GM12878 (cell line): Measurements from ENCODE around the gene BRF1. TPM values are rescaled to one million over a fixed set of nuclear protein-coding genes. Genes with fewer than 3 reads are reported as not detected.

Experiments
- ATAC-seq: fragments of 200-7000 bp; cut with Tn5 transposase; 3 replicates; pipeline ENCODE4 v1.9.1; 2020; ENCODE audit warnings: mild to moderate bottlenecking, moderate library complexity
- BruUV-seq: library from RNA; stranded (reverse); fragments of 400-500 nt; replicated peaks from 2 replicates; lab custom pipeline; 2021; lab: Mats Ljungman, UMichigan
- CTCF ChIA-PET: fragments of 300-600 bp; sonication (Branson Sonifier 250); formaldehyde crosslinking; extraction: SDS; loops from one replicate; lab custom pipeline; 2021; ENCODE audit warnings: inconsistent platforms; lab: Yijun Ruan, JAX
- POLR2A ChIA-PET: fragments of 350-600 bp; formaldehyde crosslinking; extraction: SDS; loops from one replicate; lab custom pipeline; 2021; ENCODE audit warnings: inconsistent platforms; lab: Charles Lee
- RAD21 ChIA-PET: fragments of 300-600 bp; sonication (Branson Sonifier 250); formaldehyde crosslinking; loops from one replicate; lab custom pipeline; 2023; ENCODE audit warnings: antibody characterized with exemption; ENCODE audit not compliant: unreplicated experiment; lab: Charles Lee
- SMC1A ChIA-PET: fragments of 300-600 bp; sonication (Branson Sonifier 250); formaldehyde crosslinking; loops from one replicate; lab custom pipeline; 2023; ENCODE audit not compliant: unreplicated experiment, uncharacterized antibody; lab: Charles Lee
- DNase-seq: peaks from one replicate; pipeline ENCODE4 v3.0.0-alpha.2; 2011; ENCODE audit warnings: low read depth, low spot score
- FAIRE-seq: peaks from 3 replicates; lab custom pipeline; 2011; peaks lifted over from hg19 to GRCh38; lab: Jason Lieb, UNC
- H2AFZ ChIP-seq: 2 replicates; pipeline ENCODE4 v1.6.0; 2011; ENCODE audit warnings: low read depth, low read length, control low read depth; ENCODE audit not compliant: control insufficient read depth
- H3K27ac ChIP-seq: 2 replicates; pipeline ENCODE4 v1.5.1; 2011; ENCODE audit warnings: control low read depth; ENCODE audit not compliant: control insufficient read depth, insufficient read depth
- H3K27me3 ChIP-seq, 2 experiments: replicated peaks in 1 of 2; 2 replicates each; pipeline versions ENCODE4 v1.6.0 to v1.6.1; 2011; ENCODE audit warnings: low read length in 1 of 2; ENCODE audit not compliant: control insufficient read depth in 2 of 2, insufficient read depth in 2 of 2
- H3K36me3 ChIP-seq, 2 experiments: 2 replicates each; pipeline ENCODE4 v1.5.1; 2011; ENCODE audit warnings: low read length in 1 of 2; ENCODE audit not compliant: control insufficient read depth in 2 of 2, insufficient read depth in 2 of 2
- H3K4me1 ChIP-seq: 2 replicates; pipeline ENCODE4 v1.6.1; 2011; ENCODE audit warnings: mild to moderate bottlenecking, low read length, moderate library complexity, mixed read lengths; ENCODE audit not compliant: control insufficient read depth, insufficient read depth
- H3K4me2 ChIP-seq: 2 replicates; pipeline ENCODE4 v1.6.0; 2011; ENCODE audit warnings: control low read depth; ENCODE audit not compliant: control insufficient read depth, insufficient read depth
- H3K4me3 ChIP-seq: fragments of 200-600 bp; sonication (generic); 2 replicates; pipeline ENCODE4 v1.5.1; 2016
- H3K79me2 ChIP-seq: 2 replicates; pipeline ENCODE4 v1.6.0; 2011; ENCODE audit warnings: low read length; ENCODE audit not compliant: control insufficient read depth, insufficient read depth
- H3K9ac ChIP-seq: 2 replicates; pipeline ENCODE4 v1.8.0; 2011; ENCODE audit warnings: low read length, control low read depth, mixed read lengths; ENCODE audit not compliant: control insufficient read depth, insufficient read depth
- H3K9me3 ChIP-seq: replicated peaks from 3 replicates; pipeline ENCODE4 v1.5.1; 2011; ENCODE audit warnings: mild to moderate bottlenecking, low read length; ENCODE audit not compliant: control insufficient read depth, insufficient read depth
- H4K20me1 ChIP-seq: 2 replicates; pipeline ENCODE4 v1.6.0; 2011; ENCODE audit not compliant: control insufficient read depth, insufficient read depth
- FOXK2 ChIP-seq: fragments of 450-650 bp; IDR thresholded peaks from 2 replicates; pipeline ENCODE4 v1.6.1; 2017; ENCODE audit warnings: mild to moderate bottlenecking, moderate library complexity
- IKZF1 ChIP-seq: fragments of 450-650 bp; conservative IDR thresholded peaks from 2 replicates; pipeline ENCODE4 v1.6.1; 2017; ENCODE audit warnings: antibody characterized with exemption, mild to moderate bottlenecking
- JUNB ChIP-seq: IDR thresholded peaks from 2 replicates; pipeline ENCODE4 v1.6.1; 2016; ENCODE audit warnings: antibody characterized with exemption, mild to moderate bottlenecking
- MAX ChIP-seq: IDR thresholded peaks from 2 replicates; pipeline ENCODE4 v1.6.1; 2012; ENCODE audit warnings: low read depth, low read length, improper control_type of control experiment
- MEF2A ChIP-seq: IDR thresholded peaks from 2 replicates; pipeline ENCODE4 v1.6.1; 2011; ENCODE audit warnings: low read depth, mild to moderate bottlenecking, low read length, moderate library complexity; ENCODE audit not compliant: insufficient read depth
- MYC ChIP-seq: IDR thresholded peaks from 2 replicates; pipeline ENCODE4 v1.6.1; 2011; ENCODE audit warnings: mild to moderate bottlenecking, low read length, moderate library complexity, inconsistent platforms; ENCODE audit not compliant: insufficient read depth, insufficient replicate concordance, insufficient read length, severe bottlenecking
- NFYB ChIP-seq: IDR thresholded peaks from 2 replicates; pipeline ENCODE4 v1.6.1; 2011; ENCODE audit warnings: low read depth, mild to moderate bottlenecking, low read length, improper control_type of control experiment, moderate library complexity; ENCODE audit not compliant: insufficient read depth
- NR2F1 ChIP-seq: fragments of 450-650 bp; conservative IDR thresholded peaks from 2 replicates; pipeline ENCODE4 v1.6.1; 2017; ENCODE audit warnings: mild to moderate bottlenecking
- RCOR1 ChIP-seq: conservative IDR thresholded peaks from 2 replicates; pipeline ENCODE4 v1.6.1; 2012; ENCODE audit warnings: low read depth, low read length, improper control_type of control experiment
- SPI1 ChIP-seq: IDR thresholded peaks from 2 replicates; pipeline ENCODE4 v1.6.1; 2011; ENCODE audit warnings: low read depth, mild to moderate bottlenecking, low read length, moderate library complexity, borderline replicate concordance; ENCODE audit not compliant: insufficient read depth
- SUZ12 ChIP-seq: fragments of 200-600 bp; sonication (generic); IDR thresholded peaks from one replicate; pipeline ENCODE4 v1.6.1; 2018; ENCODE audit warnings: antibody characterized with exemption, mild to moderate bottlenecking; ENCODE audit not compliant: unreplicated experiment
- ZNF217 ChIP-seq: fragments of 450-650 bp; IDR thresholded peaks from 2 replicates; pipeline ENCODE4 v1.6.1; 2017; ENCODE audit warnings: antibody characterized with exemption, mild to moderate bottlenecking
- ZZZ3 ChIP-seq: IDR thresholded peaks from 2 replicates; pipeline ENCODE4 v1.6.1; 2011; ENCODE audit warnings: low read depth; ENCODE audit not compliant: control insufficient read depth, insufficient read length
- WGBS: methylation state at CpG from one replicate; pipeline ENCODE4 v1.1.6; 2016; ENCODE audit warnings: low lambda C conversion rate; ENCODE audit not compliant: insufficient replicate concordance, insufficient coverage; ENCODE audit errors: missing lambda C conversion rate; 5-methylcytosine and 5-hydroxymethylcytosine counted together
- in situ Hi-C: fragments of 300-500 bp; cut with MboI; formaldehyde crosslinking; loops from 9 replicates; pipeline ENCODE4 v1.14.3; 2018; ENCODE audit warnings: mixed read lengths
- intact Hi-C: fragments of 100-400 bp; cut with micrococcal nuclease; formaldehyde crosslinking; loops from one replicate; pipeline ENCODE4 v1.14.2; 2022; ENCODE audit not compliant: unreplicated experiment
- polyA plus RNA-seq, 11 experiments: library from polyadenylated mRNA; depleted of rRNA in 4 of 11; unstranded in 6 of 11; stranded (reverse) in 5 of 11; fragments of >200 nt; fragmentation: Nextera tagmentation in 4 of 11; fragmentation: Illumina TruSeq in 1 of 11; extraction: Ambion mirVana in 4 of 11; extraction: Trizol in 1 of 11; gene quantifications; 1 replicate in 1 of 11; 2 replicates in 10 of 11; pipeline versions ENCODE4 v1.2.1 to v1.2.3, GENCODE V29; 2011 to 2016; ENCODE audit warnings: inconsistent platforms in 2 of 11, missing spikeins in 2 of 11, low read depth in 1 of 11
- total RNA-seq, 4 experiments: library from RNA; depleted of rRNA in 3 of 4; stranded (reverse); fragments of >200 nt in 3 of 4; fragmentation: Illumina TruSeq in 1 of 4; extraction: Trizol in 1 of 4; gene quantifications; 2 replicates each; pipeline versions ENCODE4 v1.2.1 to v1.2.3, GENCODE V29; 2013 to 2021

The BRF1 gene
- total and polyA plus RNA-seq, 10 of the 15 experiments (the other 5 are each of a cell fraction or from before 2014, with no cell fraction given) = 0.21 to 33.5 (median 10.7) TPM

GRCh38 chr14:105313381-105314286, 12.8 kb upstream of the BRF1 start:
- no peak overlapping the region for H3K27ac ChIP-seq
- FAIRE-seq = no peak

GRCh38 chr14:105312973-105313372, 12.2 kb upstream of the BRF1 start:
- Histone ChIP-seq H4K20me1 (no peaks in the 10 kb centered on the region), H3K27me3 (no peaks in the 10 kb centered on the region), H3K36me3 (no peaks in the 10 kb centered on the region; a peak in 1 of 4 replicates), H3K4me2 (no peak overlapping the region), H3K4me3 (no peak overlapping the region), H3K27ac (no peak overlapping the region), H3K4me1 (peaks cover 10% of the 10 kb centered on the region), H3K79me2 (peaks cover 4% of the 10 kb centered on the region; the same call in 1 of the 2 replicates), H3K9me3 (no peaks in the 10 kb centered on the region), H3K9ac (no peak overlapping the region), H2AFZ (no peak overlapping the region)
- CTCF ChIA-PET = interaction anchor here (0.9 kb wide), 1 partner anchor 39 kb away, joined by 3 read pairs; no protein-coding TSS in a partner anchor
- RAD21 ChIA-PET = interaction anchor here (2.3 kb wide), 1 partner anchor 12 kb away, joined by 13 read pairs; the partner anchor contains the start of gene BRF1
- POLR2A ChIA-PET = no interaction called here
- in situ Hi-C loops = no loop called here
- WGBS = 87% methylated on average over 13 of the region's 13 CpGs
- no TSS peak for BruUV-seq
- SMC1A ChIA-PET = interaction anchor here (0.8 kb wide), 1 partner anchor 12 kb away, joined by 3 read pairs; the partner anchor contains the start of gene BRF1
- DNase-seq (no peak), FAIRE-seq (no peak), ATAC-seq (no peak)
- intact Hi-C loops = no loop called here
- TF ChIP-seq ZNF217 (no peak), MYC (no peak), ZZZ3 (no peak), NFYB (no peak), SUZ12 (no peak), IKZF1 (no peak), MEF2A (no peak), FOXK2 (no peak), RCOR1 (no peak), SPI1 (no peak)

More at GRCh38 chr14:105313381-105314286, 12.8 kb upstream of the BRF1 start:
- Histone ChIP-seq H2AFZ (peak overlapping the region; percentile 78), H3K36me3 (no peaks in the 10 kb centered on the region; a peak in 1 of 4 replicates), H4K20me1 (no peaks in the 10 kb centered on the region), H3K4me3 (peak overlapping the region; percentile 63), H3K9me3 (no peaks in the 10 kb centered on the region), H3K9ac (peak overlapping the region; percentile 46; the same call in 1 of the 2 replicates), H3K27me3 (no peaks in the 10 kb centered on the region), H3K4me2 (peak overlapping the region; percentile 89), H3K4me1 (peaks cover 10% of the 10 kb centered on the region), H3K79me2 (peaks cover 4% of the 10 kb centered on the region; the same call in 1 of the 2 replicates)
- intact Hi-C loops = no loop called here
- 40% methylated on average over 27 of the region's 48 CpGs for WGBS
- TF ChIP-seq NR2F1 (0 out of 2 replicates have a peak, but pooled peaks have one; percentile 10), MAX (0 out of 2 replicates have a peak, but pooled peaks have one; percentile 15), SUZ12 (no peak), JUNB (no peak)
- ChIA-PET SMC1A (interaction anchor here (0.8 to 1.6 kb wide), 4 partner anchors 13 to 17 kb away, joined by 3 to 5 read pairs (median 3); partner anchors contain the start of gene BRF1), POLR2A (interaction anchor here (0.9 to 1.2 kb wide), 3 partner anchors 9 to 19 kb away, joined by 3 to 4 read pairs (median 3); partner anchors contain the start of gene BRF1), CTCF (interaction anchor here (0.7 to 1.0 kb wide), 3 partner anchors 38 to 1104 kb away, joined by 3 to 5 read pairs (median 3); no protein-coding TSS in a partner anchor), RAD21 (interaction anchor here (1.1 to 2.3 kb wide), 2 partner anchors 13 to 20 kb away, joined by 4 to 13 read pairs; partner anchors contain the start of gene BRF1)
- no peak for DNase-seq
- BruUV-seq = no TSS peak
- in situ Hi-C loops = no loop called here
- ATAC-seq = peak; percentile 47
